ENCODE measurements around the gene ARFRP1.

ARFRP1 gene

DNA sequence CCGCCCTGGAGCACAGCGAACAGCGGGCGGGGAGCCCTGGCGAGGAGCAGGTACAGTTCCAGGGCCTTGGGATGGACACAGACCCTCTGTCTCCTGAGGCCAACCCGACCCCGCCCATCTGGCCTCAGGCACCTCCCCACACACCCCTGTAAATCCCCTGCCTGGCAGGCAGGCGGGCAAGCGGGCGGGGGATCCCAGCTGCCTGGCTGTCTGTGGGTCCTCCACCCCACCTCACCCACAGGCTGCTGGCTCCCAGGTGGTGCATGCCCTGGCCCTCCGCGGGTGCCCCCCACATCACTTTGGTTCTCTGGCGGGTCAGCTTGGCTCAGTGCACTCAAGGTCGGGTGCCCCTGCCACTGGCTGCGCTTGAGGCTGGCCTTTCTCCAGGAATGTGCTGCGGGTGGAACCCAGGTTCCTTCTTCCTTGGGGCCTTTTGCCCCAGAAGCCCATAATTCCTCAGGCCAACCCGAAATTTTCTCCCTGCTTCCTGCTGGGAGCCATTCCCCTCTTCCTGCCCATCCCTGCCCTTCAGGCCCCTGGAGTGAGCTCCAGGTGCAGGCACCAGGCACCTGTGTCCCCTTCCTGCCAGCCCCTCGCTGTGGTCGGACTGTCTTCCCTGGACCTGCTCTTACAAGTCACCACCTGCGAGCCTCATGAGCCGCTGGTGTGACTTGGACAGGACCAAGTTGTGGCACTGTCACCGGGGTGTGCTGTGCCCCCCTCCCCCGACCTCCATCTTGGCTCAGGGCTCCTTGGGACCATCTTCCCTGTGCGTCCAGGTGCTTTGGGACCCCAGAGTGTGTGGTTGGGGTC is 16.7 kb downstream of the ARFRP1 start:
- DNase-seq (ENCODE audit: low read depth) = no peak

DNA sequence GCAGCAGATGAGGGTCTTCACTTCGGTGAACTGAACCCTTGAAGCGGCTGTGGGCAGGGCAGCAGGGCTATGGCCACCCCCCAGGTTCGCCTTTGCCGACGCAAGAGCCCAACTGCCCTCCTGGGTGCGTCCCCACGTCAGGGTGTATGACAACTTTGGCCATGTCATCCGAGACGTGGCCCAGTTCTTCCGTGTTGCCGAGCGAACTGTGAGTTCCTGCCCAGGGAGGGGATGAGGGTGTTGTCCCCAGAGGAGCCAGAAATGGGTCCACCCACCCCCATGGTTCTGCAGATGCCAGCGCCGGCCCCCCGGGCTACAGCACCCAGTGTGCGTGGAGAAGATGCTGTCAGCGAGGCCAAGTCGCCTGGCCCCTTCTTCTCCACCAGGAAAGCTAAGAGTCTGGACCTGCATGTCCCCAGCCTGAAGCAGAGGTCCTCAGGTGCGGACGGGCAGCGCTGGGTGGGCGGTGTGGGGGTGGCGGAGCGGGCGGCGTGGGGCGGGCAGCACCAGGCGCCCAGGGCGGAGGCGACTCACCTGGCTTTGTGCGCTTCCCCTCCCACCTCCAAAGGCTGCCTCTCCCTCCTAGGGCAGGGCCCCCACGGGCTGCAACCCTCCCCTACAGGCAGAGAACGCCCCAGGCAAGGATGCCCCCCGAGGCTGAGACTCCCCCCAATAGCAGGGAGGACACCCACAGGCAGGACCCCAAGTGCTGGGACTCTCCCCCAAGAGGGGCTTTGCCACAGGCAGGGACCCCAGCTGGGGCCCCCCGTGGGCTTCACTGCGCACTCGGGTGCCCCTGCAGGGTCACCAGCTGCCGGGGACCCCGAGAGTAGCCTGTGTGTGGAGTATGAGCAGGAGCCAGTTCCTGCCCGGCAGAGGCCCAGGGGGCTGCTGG is 17.5 kb downstream of the ARFRP1 start:
- no peak for DNase-seq (ENCODE audit: low read depth)

DNA sequence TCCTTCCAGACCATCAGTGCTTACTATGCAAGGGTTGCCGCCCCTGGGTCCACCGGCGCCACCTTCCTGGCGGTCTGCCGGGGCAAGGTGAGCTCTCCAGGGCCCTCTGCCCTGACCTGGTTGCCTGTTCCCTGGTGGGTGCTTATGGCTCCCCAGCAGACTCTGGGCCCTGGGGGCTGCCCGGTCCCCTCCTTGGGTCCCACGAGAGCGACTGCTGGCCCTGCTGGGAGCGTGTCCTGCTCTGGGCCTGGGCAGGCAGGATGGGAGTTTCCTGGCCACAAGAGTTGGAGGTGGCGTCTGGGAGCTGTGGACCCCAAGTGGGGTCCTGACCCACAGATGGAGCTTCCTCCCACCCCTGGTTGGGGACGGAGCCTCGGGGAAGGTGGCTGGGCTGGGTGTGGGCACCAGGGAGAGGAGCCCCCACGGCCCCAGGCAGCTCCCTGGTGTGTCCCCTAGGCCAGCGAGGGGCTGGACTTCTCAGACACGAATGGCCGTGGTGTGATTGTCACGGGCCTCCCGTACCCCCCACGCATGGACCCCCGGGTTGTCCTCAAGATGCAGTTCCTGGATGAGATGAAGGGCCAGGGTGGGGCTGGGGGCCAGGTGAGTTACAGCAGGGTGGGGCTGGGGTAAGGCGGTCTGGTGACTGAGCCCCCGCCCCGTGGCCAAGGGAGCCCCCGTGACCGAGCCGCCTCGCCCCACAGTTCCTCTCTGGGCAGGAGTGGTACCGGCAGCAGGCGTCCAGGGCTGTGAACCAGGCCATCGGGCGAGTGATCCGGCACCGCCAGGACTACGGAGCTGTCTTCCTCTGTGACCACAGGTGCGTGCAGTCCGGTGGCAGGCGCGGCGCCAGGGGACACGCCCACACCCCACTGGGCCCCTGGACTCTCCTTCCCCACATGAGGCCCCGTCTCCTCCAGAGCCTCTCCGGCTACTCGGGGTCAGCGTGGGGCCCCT is 18.5 kb downstream of the ARFRP1 start:
- no peak for DNase-seq (ENCODE audit: low read depth)

DNA sequence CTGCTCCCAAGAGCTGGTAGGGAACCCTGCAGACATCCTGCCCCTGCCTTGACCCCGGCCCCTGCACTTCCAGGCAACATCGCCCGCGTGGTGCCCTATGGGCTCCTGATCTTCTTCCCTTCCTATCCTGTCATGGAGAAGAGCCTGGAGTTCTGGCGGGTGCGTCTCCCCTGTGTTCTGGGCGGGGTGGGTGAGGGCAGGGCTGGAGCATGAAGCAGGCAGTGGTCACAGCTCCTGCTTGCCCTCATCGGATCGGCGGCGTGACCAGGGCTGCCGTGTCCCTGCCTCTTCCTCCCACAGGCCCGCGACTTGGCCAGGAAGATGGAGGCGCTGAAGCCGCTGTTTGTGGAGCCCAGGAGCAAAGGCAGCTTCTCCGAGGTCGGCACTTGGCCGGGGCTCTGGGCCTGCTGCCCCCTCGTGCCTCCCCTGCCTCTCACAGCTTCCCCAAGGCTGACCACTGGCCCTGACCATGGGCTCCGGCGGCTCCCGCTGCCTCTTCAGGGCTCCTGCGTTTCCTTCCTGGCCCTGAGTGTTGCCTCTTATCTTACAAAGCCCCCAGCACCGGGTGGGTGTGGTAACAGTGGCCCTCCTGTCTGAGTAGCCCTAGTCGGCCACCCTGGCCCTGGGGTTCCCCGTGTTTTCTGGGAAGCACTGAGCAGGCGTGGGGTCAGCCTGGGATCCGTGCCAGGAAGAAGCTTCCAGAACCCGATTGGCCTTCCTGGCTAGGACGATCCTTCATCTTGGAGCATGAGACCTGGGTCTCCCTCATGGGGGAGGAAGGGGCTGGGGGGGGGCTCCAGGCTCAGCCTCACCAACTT is 19.3 kb downstream of the ARFRP1 start:
- DNase-seq (ENCODE audit: low read depth) = no peak

DNA sequence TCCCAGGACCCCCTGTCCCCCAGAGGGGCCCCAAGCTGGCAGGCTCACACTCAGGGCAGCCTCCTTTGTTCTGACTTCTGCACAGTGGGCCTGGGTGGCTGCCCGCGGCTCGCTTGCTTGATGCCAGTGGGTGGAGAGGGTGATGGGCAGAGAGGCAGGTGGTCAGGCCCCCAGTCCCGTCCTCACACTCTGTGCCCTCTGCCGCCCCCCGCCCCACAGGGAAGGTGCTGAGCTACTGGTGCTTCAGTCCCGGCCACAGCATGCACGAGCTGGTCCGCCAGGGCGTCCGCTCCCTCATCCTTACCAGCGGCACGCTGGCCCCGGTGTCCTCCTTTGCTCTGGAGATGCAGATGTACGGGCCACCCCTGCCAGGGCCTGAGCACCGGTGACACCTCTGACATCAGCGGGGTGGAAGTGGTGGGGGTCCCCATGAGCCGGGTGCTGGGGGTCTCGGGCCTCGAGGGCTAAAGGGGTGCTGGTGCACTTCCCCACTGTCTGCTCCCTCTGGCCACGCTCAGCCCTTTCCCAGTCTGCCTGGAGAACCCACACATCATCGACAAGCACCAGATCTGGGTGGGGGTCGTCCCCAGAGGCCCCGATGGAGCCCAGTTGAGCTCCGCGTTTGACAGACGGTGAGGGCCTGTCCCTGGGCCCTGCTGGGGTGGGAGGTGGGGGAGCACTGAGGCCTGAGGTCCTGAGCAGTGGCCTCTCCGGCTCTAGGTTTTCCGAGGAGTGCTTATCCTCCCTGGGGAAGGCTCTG is 20.2 kb downstream of the ARFRP1 start:
- no peak for DNase-seq (ENCODE audit: low read depth)

GRCh38 chr20:63686492-63687321 is 21.1 kb downstream of the ARFRP1 start:
- DNase-seq (ENCODE audit: low read depth) = no peak

DNA sequence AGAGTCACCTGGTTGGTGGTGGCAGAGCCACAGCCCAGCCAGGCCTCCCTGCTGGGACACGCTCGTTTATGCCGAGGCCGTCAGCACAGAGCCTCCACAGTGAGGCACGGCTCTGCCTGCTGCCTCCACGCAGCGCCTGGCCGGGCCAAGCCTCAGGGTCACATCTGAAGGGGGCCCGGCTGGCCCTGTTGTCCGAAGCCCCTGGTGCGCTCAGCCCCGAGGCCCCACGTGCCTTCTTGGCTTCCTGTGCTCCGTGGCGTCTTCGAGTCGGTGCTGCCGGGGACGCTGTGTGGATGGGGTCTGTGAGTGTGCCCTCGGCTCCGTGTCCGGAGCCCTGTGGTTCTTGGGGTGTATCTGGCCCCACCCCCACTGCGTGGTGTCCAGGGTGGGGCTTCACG is 21.7 kb downstream of the ARFRP1 start:
- DNase-seq (ENCODE audit: low read depth) = no peak

DNA sequence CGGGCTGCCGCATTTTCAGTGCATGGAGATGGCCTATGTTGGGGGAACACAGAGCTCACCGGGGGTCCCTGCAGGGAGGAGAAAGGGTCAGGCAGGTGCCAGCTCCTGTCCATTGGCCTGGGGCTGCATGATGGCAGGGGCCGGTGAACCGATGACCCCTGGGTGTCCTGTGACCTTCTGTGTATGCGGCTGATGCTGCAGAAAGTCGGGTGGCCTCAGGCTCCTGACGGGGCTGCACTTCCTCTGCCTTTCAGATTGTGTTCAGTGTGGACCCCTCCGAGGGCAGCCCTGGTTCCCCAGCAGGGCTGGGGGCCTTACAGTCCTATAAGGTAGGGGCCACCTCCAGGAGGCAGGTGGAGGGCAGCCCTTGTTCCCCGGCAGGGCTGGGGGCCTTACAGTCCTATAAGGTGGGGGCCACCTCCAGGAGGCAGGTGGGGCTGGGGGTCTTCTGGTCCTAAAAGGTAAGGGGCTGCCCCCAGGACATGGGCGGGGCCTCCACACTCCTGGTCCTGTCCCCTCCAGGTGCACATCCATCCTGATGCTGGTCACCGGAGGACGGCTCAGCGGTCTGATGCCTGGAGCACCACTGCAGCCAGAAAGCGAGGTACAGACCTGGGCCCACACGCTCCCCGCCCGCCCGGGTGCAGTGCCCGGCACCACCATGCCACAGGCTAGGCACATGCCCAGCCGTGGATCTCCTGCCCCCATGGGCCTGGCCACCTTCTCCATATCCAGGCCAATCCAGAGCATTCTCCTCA is 22.3 kb downstream of the ARFRP1 start:
- no peak for DNase-seq (ENCODE audit: low read depth)

DNA sequence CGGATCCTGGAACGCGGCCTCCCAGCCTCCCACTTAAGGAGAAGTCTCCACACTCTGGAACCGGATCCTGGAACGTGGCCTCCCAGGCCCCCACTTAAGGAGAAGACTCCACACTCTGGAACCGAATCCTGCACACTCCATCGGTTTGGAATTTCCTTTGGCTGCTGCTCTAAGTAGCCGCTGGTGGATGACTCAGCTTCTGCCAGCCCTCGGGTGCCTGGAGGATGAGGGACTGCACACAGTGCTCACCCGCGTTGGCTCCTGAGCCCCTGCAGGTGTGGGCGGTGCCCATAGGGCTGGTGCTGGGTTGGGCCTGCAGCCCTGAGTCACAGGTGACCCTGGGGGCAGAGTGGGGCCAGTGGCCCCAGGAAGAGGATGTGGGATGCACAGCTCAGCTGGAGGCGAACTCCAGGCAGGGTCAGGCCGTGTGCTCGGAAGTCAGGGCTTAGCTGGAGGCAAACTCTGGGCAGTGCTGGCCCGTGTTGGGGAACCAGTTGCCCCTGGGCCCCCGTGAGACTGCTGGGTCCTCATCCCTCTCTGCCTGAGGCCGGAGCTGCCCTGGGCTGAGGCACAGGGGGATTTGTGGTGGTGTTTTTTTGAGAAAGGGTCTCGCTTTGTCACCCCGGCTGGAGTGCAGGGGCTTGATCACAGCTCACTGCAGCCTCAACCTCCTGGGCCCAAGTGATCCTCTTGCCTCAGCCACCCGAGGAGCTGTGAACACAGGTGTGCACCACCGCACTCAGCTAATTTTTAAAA is 25.2 kb downstream of the ARFRP1 start:
- DNase-seq (ENCODE audit: low read depth) = no peak

GRCh38 chr20:63681609-63682142 is 26.1 kb downstream of the ARFRP1 start:
- DNase-seq (ENCODE audit: low read depth) = no peak

- no peak for DNase-seq (ENCODE audit: low read depth)
Measured at GRCh38 chr20:63680857-63681608, 26.7 kb downstream of the ARFRP1 start.

GRCh38 chr20:63680427-63680826 is 27.3 kb downstream of the ARFRP1 start:
- DNase-seq (ENCODE audit: low read depth) = no peak

GRCh38 chr20:63679799-63680305 is 27.9 kb downstream of the ARFRP1 start:
- no peak for DNase-seq (ENCODE audit: low read depth)

DNA sequence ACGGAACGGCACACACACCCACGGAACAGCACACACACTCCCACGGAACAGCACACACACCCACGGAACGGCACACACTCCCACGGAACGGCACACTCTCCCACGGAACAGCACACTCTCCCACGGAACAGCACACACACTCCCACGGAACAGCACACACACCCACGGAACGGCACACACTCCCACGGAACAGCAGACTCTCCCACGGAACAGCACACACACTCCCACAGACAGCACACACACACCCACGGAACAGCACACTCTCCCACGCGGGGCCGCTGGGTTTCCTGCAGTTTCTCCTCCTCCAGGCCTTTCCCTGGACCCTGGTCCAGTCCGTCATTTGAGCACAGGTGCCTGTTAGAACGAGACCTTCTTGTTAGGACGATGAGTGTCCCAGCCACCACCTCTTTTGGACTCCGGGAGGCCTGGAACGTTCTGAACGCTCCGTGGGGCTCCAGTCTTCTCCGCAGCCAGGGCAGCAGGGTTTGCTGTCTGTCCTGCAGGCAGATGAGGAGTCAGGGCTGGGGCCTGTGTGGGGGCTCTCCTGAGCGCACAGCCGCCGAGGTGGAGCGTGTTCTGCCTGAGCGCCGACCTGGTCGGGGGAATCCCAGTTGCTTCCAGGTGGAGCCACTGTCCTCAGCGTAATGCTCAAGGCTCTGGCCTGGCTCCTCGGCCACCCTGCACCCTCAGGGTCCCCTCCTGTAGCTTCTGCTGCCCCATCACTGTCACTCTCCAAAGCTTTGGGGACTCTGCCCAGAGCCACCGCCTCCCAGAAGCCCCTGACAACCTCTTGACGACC is 28.9 kb downstream of the ARFRP1 start:
- DNase-seq (ENCODE audit: low read depth) = no peak

GRCh38 chr20:63678071-63678470 is 29.7 kb downstream of the ARFRP1 start:
- DNase-seq (ENCODE audit: low read depth) = no peak
